ENCODE results near the gene SEMA3A. TPM values are rescaled to one million over a fixed set of nuclear protein-coding genes. Genes with fewer than 3 reads are reported as not detected.

SEMA3A gene
- total and polyA plus RNA-seq, 2 of the 4 experiments (the other 2 are of a cell fraction), result 31.2 to 213 TPM

DNA sequence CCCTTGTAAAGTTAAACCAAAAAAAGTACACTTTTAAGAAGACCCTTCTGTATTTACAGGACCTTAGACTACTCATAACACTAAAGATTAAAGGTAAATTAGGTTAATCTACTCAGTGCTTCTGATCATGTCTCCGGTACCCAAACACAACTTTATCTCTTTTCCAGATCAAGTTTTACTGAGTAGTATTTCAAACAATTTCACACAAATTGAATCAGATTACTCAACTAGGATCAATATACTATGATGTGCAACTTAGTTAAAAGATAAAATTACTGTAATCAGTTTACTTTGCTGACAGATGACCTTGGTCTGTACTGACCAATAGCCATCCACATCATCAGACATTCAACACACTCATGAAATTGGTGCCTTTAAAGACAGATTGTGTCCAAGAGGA lies 191.4 kb downstream of the SEMA3A start:
- Histone ChIP-seq H3K23ac (ENCODE audit: low read depth, low read length) (no peak overlapping the region), H4K8ac (ENCODE audit: low read depth in 2 of 2, low read length in 2 of 2) (no peak overlapping the region), H2BK5ac (ENCODE audit: low read depth, low read length, poor library complexity, severe bottlenecking) (no peak overlapping the region), H3K14ac (replicated peaks; ENCODE audit: low read depth, low read length) (no peak overlapping the region), H3K18ac (ENCODE audit: low read depth, low read length) (no peak overlapping the region), H2BK20ac (ENCODE audit: low read depth, low read length) (no peak overlapping the region), H3K4me3 (ENCODE audit: insufficient read depth, low read depth, low read length) (no peak overlapping the region), H3K79me1 (ENCODE audit: low read depth in 1 of 2, low read length in 2 of 2) (peaks cover 5% of the 10 kb centered on the region in 2 experiments; a peak in 3 of 4 replicates), H4K91ac (ENCODE audit: insufficient read depth, low read depth, low read length) (no peak overlapping the region), H3K36me3 (ENCODE audit: control insufficient read depth, insufficient read depth, low read length) (peaks cover 26% of the 10 kb centered on the region), H3K9me1 (ENCODE audit: insufficient read depth, low read length) (no peaks in the 10 kb centered on the region), H3K27ac (ENCODE audit: insufficient read depth, low read length) (no peak overlapping the region), H3K4me2 (ENCODE audit: low read depth, low read length) (no peak overlapping the region), H3K9me3 (ENCODE audit: control insufficient read depth, insufficient read depth, low read length) (no peaks in the 10 kb centered on the region), H4K5ac (ENCODE audit: low read depth, low read length) (no peak overlapping the region), H3K56ac (ENCODE audit: extremely low read depth, insufficient read depth, low read length) (no peak overlapping the region), H2AFZ (replicated peaks; ENCODE audit: low read length, poor library complexity) (no peak overlapping the region), H3K4ac (ENCODE audit: low read depth, low read length) (no peak overlapping the region), H2AK9ac (replicated peaks; ENCODE audit: low read depth, low read length, poor library complexity) (no peak overlapping the region), H2BK15ac (ENCODE audit: low read depth, low read length) (no peak overlapping the region), H4K20me1 (ENCODE audit: insufficient read depth, low read length) (no peaks in the 10 kb centered on the region), H2BK120ac (ENCODE audit: low read depth, low read length) (no peak overlapping the region), H3K27me3 (ENCODE audit: control insufficient read depth, insufficient read depth, low read length) (no peaks in the 10 kb centered on the region), H3K9ac (ENCODE audit: low read depth, low read length) (no peak overlapping the region), H3K4me1 (ENCODE audit: control insufficient read depth, insufficient read depth, low read length) (no peaks in the 10 kb centered on the region; the same call in 1 of the 2 replicates), H2AK5ac (ENCODE audit: low read depth, low read length) (no peak overlapping the region)
- intact Hi-C loops (cut with micrococcal nuclease) (no loop called here), dilution Hi-C loops (cut with HindIII; ENCODE audit: low sequenced_read_pairs, unreplicated experiment) (no loop called here), in situ Hi-C loops (cut with MboI; ENCODE audit: low sequenced_read_pairs) (no loop called here)
- CTCF ChIA-PET, result no interaction called here
- POLR2A ChIA-PET (ENCODE audit: unreplicated experiment), result no interaction called here
- no TSS peak for BruUV-seq (replicated peaks)
- DNase-seq (no peak), ATAC-seq (ENCODE audit: low read depth) (no peak)
- TF ChIP-seq, protein P1, sequence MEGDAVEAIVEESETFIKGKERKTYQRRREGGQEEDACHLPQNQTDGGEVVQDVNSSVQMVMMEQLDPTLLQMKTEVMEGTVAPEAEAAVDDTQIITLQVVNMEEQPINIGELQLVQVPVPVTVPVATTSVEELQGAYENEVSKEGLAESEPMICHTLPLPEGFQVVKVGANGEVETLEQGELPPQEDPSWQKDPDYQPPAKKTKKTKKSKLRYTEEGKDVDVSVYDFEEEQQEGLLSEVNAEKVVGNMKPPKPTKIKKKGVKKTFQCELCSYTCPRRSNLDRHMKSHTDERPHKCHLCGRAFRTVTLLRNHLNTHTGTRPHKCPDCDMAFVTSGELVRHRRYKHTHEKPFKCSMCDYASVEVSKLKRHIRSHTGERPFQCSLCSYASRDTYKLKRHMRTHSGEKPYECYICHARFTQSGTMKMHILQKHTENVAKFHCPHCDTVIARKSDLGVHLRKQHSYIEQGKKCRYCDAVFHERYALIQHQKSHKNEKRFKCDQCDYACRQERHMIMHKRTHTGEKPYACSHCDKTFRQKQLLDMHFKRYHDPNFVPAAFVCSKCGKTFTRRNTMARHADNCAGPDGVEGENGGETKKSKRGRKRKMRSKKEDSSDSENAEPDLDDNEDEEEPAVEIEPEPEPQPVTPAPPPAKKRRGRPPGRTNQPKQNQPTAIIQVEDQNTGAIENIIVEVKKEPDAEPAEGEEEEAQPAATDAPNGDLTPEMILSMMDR (conservative IDR thresholded peaks at IDR 0.05; ENCODE audit: low read depth, low read length), result no peak
- no peak for TF ChIP-seq POLR2A (IDR thresholded peaks at IDR 0.05; ENCODE audit: low read depth, low read length)
- no peak for TF ChIP-seq RAD21 (IDR thresholded peaks at IDR 0.05; ENCODE audit: low read length)
- no peak for TF ChIP-seq RCOR1 (IDR thresholded peaks at IDR 0.05; ENCODE audit: insufficient replicate concordance, low read length)
- TF ChIP-seq MAFK (IDR thresholded peaks at IDR 0.05; ENCODE audit: low read depth, low read length), result no peak
- TF ChIP-seq, protein P2, sequence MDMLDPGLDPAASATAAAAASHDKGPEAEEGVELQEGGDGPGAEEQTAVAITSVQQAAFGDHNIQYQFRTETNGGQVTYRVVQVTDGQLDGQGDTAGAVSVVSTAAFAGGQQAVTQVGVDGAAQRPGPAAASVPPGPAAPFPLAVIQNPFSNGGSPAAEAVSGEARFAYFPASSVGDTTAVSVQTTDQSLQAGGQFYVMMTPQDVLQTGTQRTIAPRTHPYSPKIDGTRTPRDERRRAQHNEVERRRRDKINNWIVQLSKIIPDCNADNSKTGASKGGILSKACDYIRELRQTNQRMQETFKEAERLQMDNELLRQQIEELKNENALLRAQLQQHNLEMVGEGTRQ (IDR thresholded peaks at IDR 0.05; ENCODE audit: low read depth, low read length), result no peak
- TF ChIP-seq RFX5 (IDR thresholded peaks at IDR 0.05; ENCODE audit: low read depth, low read length), result no peak
- no peak for TF ChIP-seq SMC3 (IDR thresholded peaks at IDR 0.05; ENCODE audit: low read depth, low read length)
- no peak for TF ChIP-seq MXI1 (IDR thresholded peaks at IDR 0.05; ENCODE audit: borderline replicate concordance, low read depth, low read length)
- no peak for TF ChIP-seq MAZ (IDR thresholded peaks at IDR 0.05; ENCODE audit: borderline replicate concordance, low read depth, low read length)
- TF ChIP-seq, protein P3, sequence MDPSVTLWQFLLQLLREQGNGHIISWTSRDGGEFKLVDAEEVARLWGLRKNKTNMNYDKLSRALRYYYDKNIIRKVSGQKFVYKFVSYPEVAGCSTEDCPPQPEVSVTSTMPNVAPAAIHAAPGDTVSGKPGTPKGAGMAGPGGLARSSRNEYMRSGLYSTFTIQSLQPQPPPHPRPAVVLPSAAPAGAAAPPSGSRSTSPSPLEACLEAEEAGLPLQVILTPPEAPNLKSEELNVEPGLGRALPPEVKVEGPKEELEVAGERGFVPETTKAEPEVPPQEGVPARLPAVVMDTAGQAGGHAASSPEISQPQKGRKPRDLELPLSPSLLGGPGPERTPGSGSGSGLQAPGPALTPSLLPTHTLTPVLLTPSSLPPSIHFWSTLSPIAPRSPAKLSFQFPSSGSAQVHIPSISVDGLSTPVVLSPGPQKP (IDR thresholded peaks at IDR 0.05; ENCODE audit: borderline replicate concordance, low read depth, low read length), result no peak
- no peak for TF ChIP-seq NFE2L2 (IDR thresholded peaks at IDR 0.05; ENCODE audit: low read depth, low read length)
- no CpG with 5 or more reads among the region's 1 CpG for WGBS, 2 experiments (ENCODE audit: extremely low coverage in 2 of 2, insufficient read length in 1 of 2)
